Ishikawa (cell line): ENCODE results near the gene RHBDD3.

ENCODE experiments used
- CEBPB ChIP-seq: IDR thresholded peaks from 2 replicates; pipeline ENCODE4 v1.6.1; 2012
- CREB1 ChIP-seq: IDR thresholded peaks from 2 replicates; pipeline ENCODE4 v1.6.1; 2012; ENCODE audit warnings: low read depth
- EGR1 ChIP-seq: IDR thresholded peaks from 2 replicates; pipeline ENCODE4 v1.6.1; 2012
- EP300 ChIP-seq: IDR thresholded peaks from 2 replicates; pipeline ENCODE4 v1.6.1; 2012; ENCODE audit warnings: borderline replicate concordance
- FOXM1 ChIP-seq: IDR thresholded peaks from 2 replicates; pipeline ENCODE4 v1.6.1; 2012; ENCODE audit warnings: low read depth, borderline replicate concordance
- NFIC ChIP-seq: IDR thresholded peaks from 2 replicates; pipeline ENCODE4 v1.6.1; 2012
- RAD21 ChIP-seq: IDR thresholded peaks from 2 replicates; pipeline ENCODE4 v1.6.1; 2012; ENCODE audit warnings: low read depth
- REST ChIP-seq: IDR thresholded peaks from 2 replicates; pipeline ENCODE4 v1.6.1; 2012; ENCODE audit warnings: low read depth, mild to moderate bottlenecking
- TAF1 ChIP-seq: IDR thresholded peaks from 2 replicates; pipeline ENCODE4 v1.6.1; 2012; ENCODE audit warnings: low read depth, mild to moderate bottlenecking
- TCF12 ChIP-seq: IDR thresholded peaks from 2 replicates; pipeline ENCODE4 v1.6.1; 2012; ENCODE audit warnings: low read depth
- TEAD4 ChIP-seq: IDR thresholded peaks from 2 replicates; pipeline ENCODE4 v1.6.1; 2012
- USF1 ChIP-seq: IDR thresholded peaks from 2 replicates; pipeline ENCODE4 v1.6.1; 2012
- YY1 ChIP-seq: IDR thresholded peaks from 2 replicates; pipeline ENCODE4 v1.6.1; 2012; ENCODE audit warnings: low read depth
- ZBTB7A ChIP-seq: IDR thresholded peaks from 2 replicates; pipeline ENCODE4 v1.6.1; 2012; ENCODE audit warnings: low read depth
- TF ChIP-seq, protein P1 (sequence below): IDR thresholded peaks from 2 replicates; pipeline ENCODE4 v1.6.1; 2012

RHBDD3 gene

DNA sequence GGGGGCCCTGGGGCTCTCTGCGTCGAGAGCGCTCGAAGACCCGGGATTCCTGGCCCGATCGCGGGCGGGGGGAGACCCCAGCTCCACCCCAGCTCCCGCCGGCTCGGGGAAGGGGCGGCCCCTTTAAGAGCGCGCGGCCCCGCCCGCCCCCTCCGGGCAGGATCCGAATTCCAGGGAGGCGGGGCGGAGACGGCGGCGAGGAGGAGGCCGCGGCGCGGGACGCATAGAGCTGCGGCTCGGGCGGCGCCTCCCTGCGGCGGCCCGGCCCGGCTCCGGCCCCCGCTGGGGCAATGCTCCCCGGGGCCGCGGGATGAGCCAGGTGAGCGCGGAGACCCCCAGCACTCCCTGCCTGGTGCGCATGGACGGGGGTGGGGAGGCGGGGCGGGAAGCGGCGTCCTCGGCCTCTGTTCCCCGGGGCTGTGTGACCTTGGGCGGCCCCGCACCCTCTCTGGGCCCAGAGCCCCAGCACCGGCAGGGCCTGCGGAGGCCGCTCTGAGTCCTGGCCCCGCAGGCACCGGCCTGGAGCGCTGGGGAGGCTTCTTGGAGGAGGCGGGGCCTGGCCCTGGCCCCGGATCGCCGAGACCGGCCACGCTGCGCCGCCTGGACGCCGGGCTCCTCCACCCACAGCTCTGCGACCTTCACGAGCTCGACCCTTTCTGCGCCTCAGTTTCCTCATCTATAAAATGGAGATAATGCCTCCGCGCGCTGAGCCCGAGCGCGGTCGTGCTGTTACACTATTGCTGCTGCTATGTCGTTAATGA is 39.2 kb upstream of the RHBDD3 start:
- no peak for TF ChIP-seq USF1
- peak; percentile 93 for TF ChIP-seq TEAD4
- no peak for TF ChIP-seq REST
- 0 out of 2 replicates have a peak, but pooled peaks have one; percentile 31 for TF ChIP-seq NFIC
- no peak for TF ChIP-seq YY1
- no peak for TF ChIP-seq CEBPB
- TF ChIP-seq RAD21 = no peak
- no peak; the same call in none of the 2 replicates for TF ChIP-seq TAF1
- no peak for TF ChIP-seq EGR1
- TF ChIP-seq FOXM1 = no peak
- TF ChIP-seq CREB1 = no peak
- no peak for TF ChIP-seq TCF12
- peak; percentile 58; the same call in 1 of the 2 replicates for TF ChIP-seq EP300
- no peak for TF ChIP-seq ZBTB7A
- TF ChIP-seq, protein P1, sequence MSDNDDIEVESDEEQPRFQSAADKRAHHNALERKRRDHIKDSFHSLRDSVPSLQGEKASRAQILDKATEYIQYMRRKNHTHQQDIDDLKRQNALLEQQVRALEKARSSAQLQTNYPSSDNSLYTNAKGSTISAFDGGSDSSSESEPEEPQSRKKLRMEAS = peak; percentile 12

GRCh38 chr22:29306175-29306834 is 38.5 kb upstream of the RHBDD3 start, which contains the start of gene GAS2L1:
Gene GAS2L1 (plus strand): TSS chr22:29306650. CDS start chr22:29308106, 1,456 bp downstream.
- TF ChIP-seq CEBPB (peak; percentile 46; the same call in 1 of the 2 replicates), REST (no peak), USF1 (peak; percentile 18; the same call in 1 of the 2 replicates), YY1 (peak; percentile 83), TEAD4 (peak; percentile 83), EP300 (peak; percentile 91), EGR1 (no peak), CREB1 (no peak), FOXM1 (peak; percentile 78), RAD21 (peak; percentile 34), TCF12 (peak; percentile 94), NFIC (peak; percentile 86), TAF1 (peak; percentile 43), ZBTB7A (peak; percentile 99)
- TF ChIP-seq, protein P1 = peak; percentile 76

GRCh38 chr22:29305836-29306174 is 38.0 kb upstream of the RHBDD3 start:
- TF ChIP-seq EGR1 (no peak), RAD21 (no peak), YY1 (no peak), EP300 (no peak), TCF12 (no peak), REST (no peak), USF1 (no peak), NFIC (no peak)
- TF ChIP-seq, protein P1 = no peak
